ENCODE results near the gene KCNAB2. TPM values are rescaled to one million over a fixed set of nuclear protein-coding genes. Genes with fewer than 3 reads are reported as not detected.

Gene KCNAB2
- total RNA-seq, 6 experiments from 2014 or later, result 4.4 to 14.8 (median 6.9) TPM

DNA sequence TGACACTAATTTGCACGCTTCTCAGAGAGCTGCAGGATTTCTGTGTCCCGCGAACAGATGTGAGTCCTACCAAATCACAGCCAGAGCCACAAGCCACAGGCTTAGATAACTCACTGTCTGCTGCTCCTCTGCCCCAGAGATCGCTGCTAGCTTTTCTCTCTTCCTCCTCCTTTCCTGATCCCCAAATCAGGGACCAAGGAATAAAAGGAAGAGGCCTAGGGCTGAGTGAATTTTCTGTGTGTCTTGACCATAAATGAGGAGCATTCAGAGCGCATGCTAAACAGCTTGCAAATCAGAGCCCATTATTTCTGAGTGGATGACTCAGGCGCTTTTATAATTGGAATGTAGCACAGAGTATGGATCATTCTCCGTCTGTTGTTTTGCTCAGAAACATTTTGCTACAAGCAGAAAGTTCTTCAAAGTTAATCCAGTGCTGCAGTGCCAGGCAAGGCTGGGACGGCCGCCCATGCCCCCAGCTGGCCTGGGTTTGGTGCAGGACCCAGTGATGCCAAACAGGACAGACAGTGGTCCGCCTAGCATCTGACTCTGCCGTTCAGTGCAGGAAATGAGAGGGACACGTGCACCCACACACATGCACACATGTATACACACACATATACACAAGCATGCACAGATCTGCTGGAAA, 38.2 kb downstream of the KCNAB2 start:
- Histone ChIP-seq H3K27ac (no peak overlapping the region), H3K4me3 (no peak overlapping the region), H3K4me1 (no peaks in the 10 kb centered on the region), H3K36me3 (no peaks in the 10 kb centered on the region), H3K27me3 (no peaks in the 10 kb centered on the region), H3K9me3 (no peaks in the 10 kb centered on the region)
- intact Hi-C loops (cut with DNase I), result no loop called here
- TF ChIP-seq POLR2A (IDR thresholded peaks at IDR 0.05), result no peak
- TF ChIP-seq, protein P1, sequence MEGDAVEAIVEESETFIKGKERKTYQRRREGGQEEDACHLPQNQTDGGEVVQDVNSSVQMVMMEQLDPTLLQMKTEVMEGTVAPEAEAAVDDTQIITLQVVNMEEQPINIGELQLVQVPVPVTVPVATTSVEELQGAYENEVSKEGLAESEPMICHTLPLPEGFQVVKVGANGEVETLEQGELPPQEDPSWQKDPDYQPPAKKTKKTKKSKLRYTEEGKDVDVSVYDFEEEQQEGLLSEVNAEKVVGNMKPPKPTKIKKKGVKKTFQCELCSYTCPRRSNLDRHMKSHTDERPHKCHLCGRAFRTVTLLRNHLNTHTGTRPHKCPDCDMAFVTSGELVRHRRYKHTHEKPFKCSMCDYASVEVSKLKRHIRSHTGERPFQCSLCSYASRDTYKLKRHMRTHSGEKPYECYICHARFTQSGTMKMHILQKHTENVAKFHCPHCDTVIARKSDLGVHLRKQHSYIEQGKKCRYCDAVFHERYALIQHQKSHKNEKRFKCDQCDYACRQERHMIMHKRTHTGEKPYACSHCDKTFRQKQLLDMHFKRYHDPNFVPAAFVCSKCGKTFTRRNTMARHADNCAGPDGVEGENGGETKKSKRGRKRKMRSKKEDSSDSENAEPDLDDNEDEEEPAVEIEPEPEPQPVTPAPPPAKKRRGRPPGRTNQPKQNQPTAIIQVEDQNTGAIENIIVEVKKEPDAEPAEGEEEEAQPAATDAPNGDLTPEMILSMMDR (IDR thresholded peaks at IDR 0.05), result no peak
- 53% methylated on average over 8 of the region's 12 CpGs for WGBS (ENCODE audit: insufficient coverage, low coverage, low lambda C conversion rate, missing lambda C conversion rate)
- ATAC-seq, result no peak
- no peak for DNase-seq

DNA sequence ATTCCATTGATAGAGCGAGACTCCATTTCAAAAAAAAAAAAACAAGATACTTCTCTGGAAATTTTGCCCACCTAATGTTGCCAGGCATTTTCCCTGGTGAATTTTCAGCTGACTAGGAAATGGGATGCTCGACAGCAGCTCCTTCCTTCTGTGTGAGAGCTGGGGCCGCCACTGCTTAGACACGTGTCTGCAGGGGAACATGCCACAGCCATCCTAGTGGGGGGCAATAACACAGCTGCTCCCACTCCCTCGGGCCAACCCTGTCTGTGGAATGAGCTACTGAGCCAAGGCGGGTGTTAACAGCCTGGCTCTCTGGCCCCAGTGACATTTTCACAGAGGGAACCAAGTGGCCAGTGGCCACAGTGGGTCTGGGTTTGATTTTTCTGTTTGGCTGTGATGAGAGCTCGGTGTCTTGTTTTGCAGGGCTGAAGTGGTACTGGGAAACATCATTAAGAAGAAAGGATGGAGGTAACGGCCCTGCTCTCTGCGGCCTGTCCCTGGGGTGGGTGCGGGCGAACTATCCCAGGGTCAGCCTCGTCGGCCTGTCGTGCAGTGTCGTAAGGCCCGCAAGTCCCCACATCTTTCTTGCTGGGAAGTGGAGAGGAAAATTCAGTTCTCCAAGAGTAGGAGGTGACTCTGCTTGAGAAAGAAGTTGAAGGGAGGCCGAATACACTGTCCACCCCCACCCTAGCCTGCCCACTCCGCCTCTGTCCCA, 39.2 kb downstream of the KCNAB2 start:
- TF ChIP-seq, protein P1 (IDR thresholded peaks at IDR 0.05), result no peak
- no peak for TF ChIP-seq POLR2A (IDR thresholded peaks at IDR 0.05)
- H3K27me3 ChIP-seq, result no peaks in the 10 kb centered on the region
- no peak overlapping the region for H3K4me3 ChIP-seq
- no peaks in the 10 kb centered on the region for H3K36me3 ChIP-seq
- intact Hi-C loops (cut with DNase I), result no loop called here
- no peak overlapping the region for H3K27ac ChIP-seq
- no peak for DNase-seq
- no peak for ATAC-seq
- H3K4me1 ChIP-seq, result no peaks in the 10 kb centered on the region
- H3K9me3 ChIP-seq, result no peaks in the 10 kb centered on the region
- WGBS (ENCODE audit: insufficient coverage, low coverage, low lambda C conversion rate, missing lambda C conversion rate), result 70% methylated on average over 5 of the region's 18 CpGs

DNA sequence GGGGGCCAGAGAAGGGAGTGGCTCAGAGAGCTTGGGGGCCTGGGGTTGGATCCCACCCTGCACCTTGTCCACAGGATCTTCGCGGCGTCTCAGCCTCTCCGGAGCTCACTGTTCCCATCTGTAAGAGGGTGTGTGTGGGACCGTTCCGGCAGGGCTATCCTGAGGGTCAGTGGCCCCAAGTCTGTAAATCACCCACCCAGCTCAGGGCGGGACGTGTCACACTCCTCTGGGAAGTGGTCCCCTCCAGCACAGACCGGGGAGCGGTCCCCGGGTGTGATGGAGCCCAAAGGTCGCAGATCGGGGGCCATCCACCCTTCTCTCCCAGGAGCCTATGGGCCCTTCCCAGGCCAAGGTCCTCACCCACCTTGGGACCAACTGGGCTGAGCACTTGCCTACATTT, 40.0 kb downstream of the KCNAB2 start:
- TF ChIP-seq, protein P1 (IDR thresholded peaks at IDR 0.05), result no peak
- no peak for TF ChIP-seq POLR2A (IDR thresholded peaks at IDR 0.05)
- Histone ChIP-seq H3K27ac (no peak overlapping the region), H3K27me3 (no peaks in the 10 kb centered on the region), H3K36me3 (no peaks in the 10 kb centered on the region), H3K4me3 (no peak overlapping the region), H3K4me1 (no peaks in the 10 kb centered on the region), H3K9me3 (no peaks in the 10 kb centered on the region)
- no peak for DNase-seq
- ATAC-seq, result no peak
- intact Hi-C loops (cut with DNase I), result no loop called here
- WGBS (ENCODE audit: insufficient coverage, low coverage, low lambda C conversion rate, missing lambda C conversion rate), result no CpG with 5 or more reads among the region's 13 CpGs

DNA sequence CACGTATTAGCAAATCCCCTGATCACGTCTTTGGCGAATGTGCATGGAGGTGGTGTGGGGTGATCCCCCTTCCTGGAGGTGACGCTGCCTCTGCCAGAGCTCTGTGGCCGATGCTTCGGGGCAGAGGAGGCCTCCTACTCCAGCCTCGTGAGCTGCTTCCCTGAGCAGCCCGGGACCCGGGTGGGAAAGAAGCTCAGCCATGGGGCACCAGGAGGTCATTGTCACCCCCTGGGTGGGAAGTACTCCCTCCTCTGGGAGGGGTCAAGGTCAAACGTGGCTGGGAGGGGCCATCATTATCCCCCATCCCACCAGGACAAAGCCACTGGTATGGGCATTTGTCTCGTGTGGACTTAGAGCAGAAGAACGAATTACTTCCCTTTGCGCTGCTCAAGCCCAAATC, 40.7 kb downstream of the KCNAB2 start:
- no peaks in the 10 kb centered on the region for H3K27me3 ChIP-seq

More for the DNA sequence above, 40.7 kb downstream of the KCNAB2 start:
- Histone ChIP-seq H3K36me3 (no peaks in the 10 kb centered on the region), H3K4me3 (no peak overlapping the region), H3K9me3 (no peaks in the 10 kb centered on the region), H3K4me1 (no peaks in the 10 kb centered on the region), H3K27ac (no peak overlapping the region)
- WGBS (ENCODE audit: insufficient coverage, low coverage, low lambda C conversion rate, missing lambda C conversion rate), result 80% methylated on average over 4 of the region's 13 CpGs
- ATAC-seq (no peak), DNase-seq (no peak)
- TF ChIP-seq, protein P1 (IDR thresholded peaks at IDR 0.05), result no peak
- TF ChIP-seq POLR2A (IDR thresholded peaks at IDR 0.05), result no peak
- intact Hi-C loops (cut with DNase I), result no loop called here

Measured in right lobe of liver (tissue), 6 donors.